DND-41 (cell line): ENCODE data around the gene FASTKD3.

Experiments used
- CTCF ChIP-seq: IDR thresholded peaks from 2 replicates; pipeline ENCODE4 v1.5.1; 2012; ENCODE audit warnings: borderline replicate concordance, low read length, moderate library complexity, mild to moderate bottlenecking; ENCODE audit not compliant: poor library complexity, severe bottlenecking; ENCODE audit errors: extremely low read depth
- EZH2 ChIP-seq: IDR thresholded peaks from 3 replicates; pipeline ENCODE4 v1.6.1; 2012; ENCODE audit warnings: borderline replicate concordance, low read depth, mild to moderate bottlenecking, moderate library complexity, low read length, inconsistent platforms; ENCODE audit not compliant: severe bottlenecking

- TF ChIP-seq CTCF (no peak), EZH2 (no peak)
Observed at GRCh38 chr5:7867260-7867659, 1.6 kb downstream of the FASTKD3 start.
